Fibroblast of mammary gland (primary cell): ENCODE data around the gene SAXO2.
"Not testable (repeated sequence)": the region's sequence is repeated elsewhere in the genome, so short reads cannot be mapped to it uniquely, and the experiment has no call there.

Experiments used
- DNase-seq: peaks from one replicate; pipeline ENCODE4 v3.0.0-alpha.2; 2010; ENCODE audit warnings: low read depth
- H3K4me3 ChIP-seq: 2 replicates; pipeline ENCODE4 v1.5.1; 2011; ENCODE audit warnings: low read depth, mild to moderate bottlenecking, low read length, moderate library complexity; ENCODE audit not compliant: control insufficient read depth
- TF ChIP-seq, protein P1 (sequence below): conservative IDR thresholded peaks from 2 replicates; pipeline ENCODE4 v1.5.1; 2011; ENCODE audit warnings: low read depth, low read length, inconsistent platforms; ENCODE audit not compliant: control insufficient read depth, insufficient read depth

Gene SAXO2

DNA sequence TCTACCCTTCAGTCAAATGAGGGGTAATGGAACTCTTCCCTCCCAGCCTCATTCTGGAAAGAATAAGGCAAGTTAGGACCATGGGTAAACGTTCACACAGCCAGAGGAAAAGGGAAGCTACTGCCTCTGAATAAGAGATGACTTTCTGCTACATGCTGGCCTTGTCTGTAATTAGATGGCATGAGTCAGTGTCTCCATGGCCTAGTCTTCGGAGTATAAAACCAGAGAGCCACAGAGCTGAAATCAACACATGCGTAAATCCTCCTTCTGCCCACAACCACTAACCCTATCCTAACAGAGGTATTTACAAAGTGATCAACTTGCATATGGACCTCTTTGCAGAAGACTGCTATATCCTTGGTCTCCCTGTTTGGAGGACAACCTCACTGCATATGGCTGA is 14.4 kb upstream of the SAXO2 start:
- DNase-seq, result peak; percentile 14

DNA sequence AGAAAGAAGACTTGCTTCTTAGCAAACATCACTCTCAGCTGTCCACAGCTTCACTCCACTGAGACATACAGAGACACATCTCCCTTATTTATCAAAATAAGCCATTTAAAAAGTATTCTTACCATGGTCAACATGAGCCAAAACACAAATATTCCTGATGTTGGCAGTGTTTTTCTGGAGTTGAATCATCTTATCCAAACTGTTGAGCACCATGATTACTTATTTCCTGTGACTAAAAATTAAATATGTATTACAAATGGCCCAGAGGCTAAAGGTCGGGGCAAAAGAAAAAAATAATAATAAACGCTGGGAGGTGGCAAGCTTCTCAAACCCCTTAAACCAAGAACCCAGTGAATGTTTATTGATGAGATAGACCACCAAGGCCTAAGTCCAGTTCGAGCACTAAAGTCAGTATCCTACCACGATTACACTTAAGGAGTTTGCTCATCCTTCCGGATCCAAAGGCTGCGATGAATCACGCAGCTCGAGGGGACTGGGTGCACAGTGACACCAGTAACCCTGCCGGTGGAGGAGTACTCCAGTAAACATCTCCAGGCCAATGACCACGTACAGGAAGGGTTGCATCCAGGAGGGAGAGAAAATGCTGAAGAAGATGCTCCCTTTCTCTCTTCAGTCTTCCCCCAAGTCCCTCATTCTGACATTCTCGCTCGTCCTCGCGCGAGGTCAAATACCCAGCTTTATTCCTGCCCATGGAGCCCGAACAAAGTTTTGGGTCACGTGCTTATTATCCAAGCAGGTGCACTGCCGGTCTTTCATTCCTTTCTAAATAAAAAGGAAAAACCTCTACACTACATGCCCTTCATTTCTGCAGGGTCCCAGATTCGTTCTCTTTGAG is 824 bp upstream of the SAXO2 start:
- peak; percentile 78 for DNase-seq
- peak overlapping the region; percentile 76 for H3K4me3 ChIP-seq

More for the DNA sequence above, 14.4 kb upstream of the SAXO2 start:
- not testable (repeated sequence) for H3K4me3 ChIP-seq

DNA sequence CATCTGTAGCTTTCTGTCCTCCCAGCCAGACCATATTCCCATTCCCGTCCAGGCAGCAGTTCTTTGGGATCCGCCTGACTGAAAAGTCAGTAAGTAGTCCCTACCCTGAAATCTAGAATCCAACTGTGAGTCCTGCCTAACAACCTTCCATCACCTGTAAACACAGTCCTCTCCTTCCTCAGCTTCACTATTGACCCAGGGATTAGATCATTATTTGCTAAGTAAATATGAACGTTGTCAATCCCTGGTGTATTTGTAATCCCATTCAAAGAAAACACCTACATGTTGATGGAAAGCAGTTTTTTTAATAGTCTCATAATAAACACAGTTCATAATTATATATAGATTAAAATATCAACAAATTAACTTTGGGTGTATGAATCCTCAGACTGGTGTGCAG is 732 bp downstream of the SAXO2 start:
- DNase-seq, result no peak
- TF ChIP-seq, protein P1, sequence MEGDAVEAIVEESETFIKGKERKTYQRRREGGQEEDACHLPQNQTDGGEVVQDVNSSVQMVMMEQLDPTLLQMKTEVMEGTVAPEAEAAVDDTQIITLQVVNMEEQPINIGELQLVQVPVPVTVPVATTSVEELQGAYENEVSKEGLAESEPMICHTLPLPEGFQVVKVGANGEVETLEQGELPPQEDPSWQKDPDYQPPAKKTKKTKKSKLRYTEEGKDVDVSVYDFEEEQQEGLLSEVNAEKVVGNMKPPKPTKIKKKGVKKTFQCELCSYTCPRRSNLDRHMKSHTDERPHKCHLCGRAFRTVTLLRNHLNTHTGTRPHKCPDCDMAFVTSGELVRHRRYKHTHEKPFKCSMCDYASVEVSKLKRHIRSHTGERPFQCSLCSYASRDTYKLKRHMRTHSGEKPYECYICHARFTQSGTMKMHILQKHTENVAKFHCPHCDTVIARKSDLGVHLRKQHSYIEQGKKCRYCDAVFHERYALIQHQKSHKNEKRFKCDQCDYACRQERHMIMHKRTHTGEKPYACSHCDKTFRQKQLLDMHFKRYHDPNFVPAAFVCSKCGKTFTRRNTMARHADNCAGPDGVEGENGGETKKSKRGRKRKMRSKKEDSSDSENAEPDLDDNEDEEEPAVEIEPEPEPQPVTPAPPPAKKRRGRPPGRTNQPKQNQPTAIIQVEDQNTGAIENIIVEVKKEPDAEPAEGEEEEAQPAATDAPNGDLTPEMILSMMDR, result no peak
- peak overlapping the region; percentile 76 for H3K4me3 ChIP-seq

DNA sequence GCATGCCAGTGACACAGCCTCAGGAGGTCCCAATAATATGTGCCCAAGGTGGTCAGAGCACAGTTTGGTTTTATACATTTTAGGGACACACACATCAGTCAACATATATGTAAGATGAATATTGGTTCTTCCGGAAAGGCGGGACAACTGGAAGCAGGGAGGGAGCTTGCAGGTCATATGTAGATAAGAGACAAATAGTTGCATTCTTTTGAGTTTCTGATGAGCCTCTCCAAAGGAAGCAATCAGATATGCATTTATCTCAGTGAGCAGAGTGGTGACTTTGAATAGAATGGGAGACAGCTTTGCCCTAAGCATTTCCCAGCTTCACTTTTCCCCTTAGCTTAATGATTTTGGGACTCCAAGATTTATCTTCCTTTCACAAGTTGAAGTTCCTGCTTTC is 4.5 kb downstream of the SAXO2 start:
- H3K4me3 ChIP-seq, DNase-seq: not testable (repeated sequence)

DNA sequence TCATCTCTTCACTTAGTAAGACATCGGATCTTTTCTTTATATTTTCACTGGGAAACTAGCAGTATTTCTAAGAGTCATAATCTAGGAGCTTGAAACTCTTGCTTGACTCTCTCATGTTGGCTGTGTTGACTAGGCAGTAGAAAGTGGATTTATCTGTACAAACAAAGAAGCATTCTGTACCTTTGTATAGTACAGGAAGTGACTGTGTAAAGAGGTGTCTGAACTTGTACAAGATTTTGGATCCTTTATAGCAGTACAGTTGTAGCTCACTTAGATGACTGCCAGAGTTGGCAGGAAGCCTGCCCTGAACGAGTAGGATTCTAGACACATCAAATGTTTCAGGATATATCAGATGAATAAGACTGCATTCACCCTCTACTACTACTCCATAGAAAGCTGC is 5.8 kb downstream of the SAXO2 start:
- not testable (repeated sequence) for H3K4me3 ChIP-seq, DNase-seq

GRCh38 chr15:82272154-82272553 is 9.5 kb downstream of the SAXO2 start:
- TF ChIP-seq, protein P1, result no peak
- DNase-seq, result no peak

DNA sequence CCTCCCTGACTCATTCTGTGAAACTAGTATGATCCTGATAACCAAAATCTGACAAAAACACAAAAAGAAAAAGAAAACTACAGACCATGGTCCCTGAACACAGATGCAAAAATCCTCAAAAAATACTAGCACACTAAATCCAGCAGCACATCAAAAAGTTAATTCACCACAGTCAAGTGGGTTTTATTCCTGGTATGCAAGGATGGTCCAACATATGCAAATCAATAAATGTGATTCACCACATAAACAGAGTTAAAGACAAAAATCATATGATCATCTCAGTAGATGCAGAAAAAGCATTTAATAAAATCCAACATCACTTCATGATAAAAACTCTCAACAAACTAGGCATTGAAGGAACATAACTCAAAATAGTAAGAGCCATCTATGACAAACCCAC is 12.8 kb downstream of the SAXO2 start:
- TF ChIP-seq, protein P1, result no peak
- no peak for DNase-seq
- no peak overlapping the region for H3K4me3 ChIP-seq

More at GRCh38 chr15:82272154-82272553, 9.5 kb downstream of the SAXO2 start:
- no peak overlapping the region for H3K4me3 ChIP-seq

GRCh38 chr15:82281276-82281675 is 18.7 kb downstream of the SAXO2 start:
- DNase-seq, H3K4me3 ChIP-seq: not testable (repeated sequence)
- TF ChIP-seq, protein P1, result peak; percentile 11

GRCh38 chr15:82282386-82282785 is 19.8 kb downstream of the SAXO2 start:
- H3K4me3 ChIP-seq, DNase-seq: not testable (repeated sequence)

GRCh38 chr15:82284381-82284780 is 21.8 kb downstream of the SAXO2 start:
- DNase-seq, H3K4me3 ChIP-seq: not testable (repeated sequence)

DNA sequence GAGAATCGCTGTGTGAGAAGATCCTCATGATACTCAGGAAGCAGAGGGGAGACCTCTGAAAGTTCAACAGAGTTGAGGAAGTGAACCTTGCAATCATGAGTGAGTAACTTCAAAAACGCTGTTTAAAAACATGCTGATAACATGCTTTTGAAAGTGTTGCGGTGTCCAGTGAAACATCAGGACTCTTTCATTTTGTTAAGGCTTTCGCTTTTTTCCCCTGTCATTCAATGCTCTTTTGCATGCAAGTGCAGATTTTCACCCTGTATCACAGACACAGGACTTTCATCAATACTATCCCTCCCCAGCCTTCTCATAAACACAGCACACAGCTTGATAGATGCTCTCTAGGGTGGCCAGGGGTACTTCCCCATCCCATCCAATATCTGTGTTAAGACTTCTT is 23.9 kb downstream of the SAXO2 start:
- not testable (repeated sequence) for DNase-seq, H3K4me3 ChIP-seq

DNA sequence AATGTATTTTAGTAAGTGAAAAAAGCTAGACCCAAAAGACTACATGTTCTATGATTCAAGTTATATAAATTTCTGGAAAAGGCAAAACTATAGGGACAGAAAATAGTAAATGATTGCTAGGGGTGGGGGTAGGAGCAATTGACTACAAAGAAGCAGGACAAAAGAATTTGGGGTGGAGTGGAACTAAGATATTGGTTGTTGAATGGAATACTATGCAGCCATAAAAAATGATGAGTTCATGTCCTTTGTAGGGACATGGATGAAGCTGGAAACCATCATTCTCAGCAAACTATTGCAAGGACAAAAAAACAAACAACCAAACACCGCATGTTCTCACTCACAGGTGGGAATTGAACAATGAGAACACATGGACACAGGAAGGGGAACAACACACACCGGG is 25.6 kb downstream of the SAXO2 start:
- not testable (repeated sequence) for H3K4me3 ChIP-seq, DNase-seq
